Measurements from ENCODE around the gene ST6GALNAC4. TPM values are rescaled to one million over a fixed set of nuclear protein-coding genes. Genes with fewer than 3 reads are reported as not detected.

ST6GALNAC4 gene
- total and polyA plus RNA-seq, 9 of the 15 experiments (the other 6 are each of a cell fraction or from before 2014, with no cell fraction given) = 2.6 to 43.1 (median 15.4) TPM

DNA sequence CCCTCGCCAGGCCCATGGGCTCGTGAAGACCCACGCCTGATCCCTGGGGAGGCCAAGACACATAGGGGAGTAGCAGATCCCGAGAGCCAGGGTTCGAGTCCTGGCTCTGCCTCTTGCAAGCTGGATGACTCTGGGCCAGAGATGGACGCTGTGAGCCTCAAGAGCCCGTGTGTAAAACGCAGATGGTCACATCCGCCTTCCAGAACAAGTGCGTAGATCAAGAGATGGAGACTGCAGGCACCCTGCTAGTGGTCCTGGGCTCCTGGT, 8.2 kb downstream of the ST6GALNAC4 start:
- peaks cover 30 to 55% of the 10 kb centered on the region in 2 experiments for H3K4me1 ChIP-seq (replicated peaks in 1 of 2; ENCODE audit: control insufficient read depth in 2 of 2, insufficient read depth in 2 of 2, low read length in 2 of 2)
- no peak overlapping the region for H3K4me3 ChIP-seq
- ChIA-PET POLR2A (interaction anchor here (0.7 kb wide), 2 partner anchors 24 to 339 kb away, joined by 3 read pairs; no protein-coding TSS in a partner anchor), CTCF (ENCODE audit: low intra/inter-chr PET ratio) (no interaction called here)
- no peak for DNase-seq (ENCODE audit: extremely low read depth in 1 of 4, low spot score in 3 of 4)
- H2AFZ ChIP-seq (ENCODE audit: low read depth, low read length) = no peak overlapping the region
- H4K20me1 ChIP-seq (replicated peaks; ENCODE audit: control insufficient read depth, insufficient read depth, low read length) = no peaks in the 10 kb centered on the region
- no peak overlapping the region for H3K27ac ChIP-seq (ENCODE audit: extremely low read depth, low read depth, low read length)
- H3K36me3 ChIP-seq (ENCODE audit: control insufficient read depth, insufficient read depth, low read length) = peaks cover 50% of the 10 kb centered on the region; the same call in 2 of the 3 replicates
- intact Hi-C loops (cut with micrococcal nuclease) (no loop called here), in situ Hi-C loops (cut with MboI) (loop anchor here (25.0 kb wide), 1 partner anchor 971 kb away; no protein-coding TSS in a partner anchor)
- no peak for ATAC-seq
- no peak overlapping the region for H3K9ac ChIP-seq (ENCODE audit: insufficient read depth in 1 of 2, low read depth in 2 of 2, low read length in 2 of 2)
- FAIRE-seq = no peak
- 91% methylated on average over 7 of the region's 10 CpGs for WGBS (ENCODE audit: insufficient coverage, low coverage, missing lambda C conversion rate)
- TF ChIP-seq SMAD4 (CRISPR knock-in tag; conservative IDR thresholded peaks at IDR 0.05) = no peak
- TF ChIP-seq BRD9 (IDR thresholded peaks at IDR 0.05; ENCODE audit: low read depth, partially characterized antibody) = no peak
- TF ChIP-seq, protein P1, sequence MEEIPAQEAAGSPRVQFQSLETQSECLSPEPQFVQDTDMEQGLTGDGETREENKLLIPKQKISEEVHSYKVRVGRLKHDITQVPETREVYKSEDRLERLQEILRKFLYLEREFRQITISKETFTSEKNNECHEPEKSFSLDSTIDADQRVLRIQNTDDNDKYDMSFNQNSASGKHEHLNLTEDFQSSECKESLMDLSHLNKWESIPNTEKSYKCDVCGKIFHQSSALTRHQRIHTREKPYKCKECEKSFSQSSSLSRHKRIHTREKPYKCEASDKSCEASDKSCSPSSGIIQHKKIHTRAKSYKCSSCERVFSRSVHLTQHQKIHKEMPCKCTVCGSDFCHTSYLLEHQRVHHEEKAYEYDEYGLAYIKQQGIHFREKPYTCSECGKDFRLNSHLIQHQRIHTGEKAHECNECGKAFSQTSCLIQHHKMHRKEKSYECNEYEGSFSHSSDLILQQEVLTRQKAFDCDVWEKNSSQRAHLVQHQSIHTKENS (CRISPR knock-in tag; IDR thresholded peaks at IDR 0.05) = no peak
- no peak for TF ChIP-seq CHD4 (IDR thresholded peaks at IDR 0.05; ENCODE audit: insufficient read depth, insufficient replicate concordance, low read depth, low read length, poor library complexity, severe bottlenecking)
- no peak for TF ChIP-seq ZNF583 (CRISPR knock-in tag; IDR thresholded peaks at IDR 0.05)
- no peaks in the 10 kb centered on the region for H3K9me3 ChIP-seq (replicated peaks; ENCODE audit: control insufficient read depth, insufficient read depth, low read depth, low read length)
- no peaks in the 10 kb centered on the region for H3K27me3 ChIP-seq (ENCODE audit: control insufficient read depth in 2 of 2, insufficient read depth in 2 of 2, low read length in 2 of 2)
- no TSS peak for BruUV-seq (replicated peaks)
- no peaks in the 10 kb centered on the region for H3K79me2 ChIP-seq (ENCODE audit: control insufficient read depth, insufficient read depth, low read length)
- H3K4me2 ChIP-seq (ENCODE audit: insufficient read depth, low read length) = no peak overlapping the region
- H3K9me1 ChIP-seq (ENCODE audit: control insufficient read depth, insufficient read depth, low read length) = no peaks in the 10 kb centered on the region
